SKM-1 treated with dmso at 0.1 percent for 144 hours (cell line): ENCODE data around the gene KCNJ14.
"Not testable (repeated sequence)": the region's sequence is repeated elsewhere in the genome, so short reads cannot be mapped to it uniquely, and the experiment has no call there.

ENCODE experiments used
- DNase-seq: peaks from one replicate; lab custom pipeline; 2025; ENCODE audit not compliant: unreplicated experiment; lab: John Stamatoyannopoulos, UW

KCNJ14 gene

DNA sequence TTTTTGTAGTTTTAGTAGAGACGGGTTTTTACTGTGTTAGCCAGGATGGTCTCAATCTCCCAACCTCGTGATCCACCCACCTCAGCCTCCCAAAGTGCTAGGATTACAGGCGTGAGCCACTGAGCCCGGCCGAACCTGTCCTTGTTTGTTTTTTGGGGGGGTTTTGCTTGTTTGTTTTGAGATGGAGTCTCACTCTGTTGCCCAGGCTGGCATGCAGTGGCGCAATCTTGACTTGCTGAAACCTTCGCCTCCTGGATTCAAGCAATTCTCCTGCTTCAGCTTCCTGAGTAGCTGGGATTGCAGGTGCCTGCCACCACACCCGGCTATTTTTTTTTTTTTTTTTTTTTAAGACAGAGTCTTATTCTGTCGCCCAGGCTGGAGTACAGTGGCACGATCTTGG lies 31.3 kb downstream of the KCNJ14 start:
- not testable (repeated sequence) for DNase-seq

DNA sequence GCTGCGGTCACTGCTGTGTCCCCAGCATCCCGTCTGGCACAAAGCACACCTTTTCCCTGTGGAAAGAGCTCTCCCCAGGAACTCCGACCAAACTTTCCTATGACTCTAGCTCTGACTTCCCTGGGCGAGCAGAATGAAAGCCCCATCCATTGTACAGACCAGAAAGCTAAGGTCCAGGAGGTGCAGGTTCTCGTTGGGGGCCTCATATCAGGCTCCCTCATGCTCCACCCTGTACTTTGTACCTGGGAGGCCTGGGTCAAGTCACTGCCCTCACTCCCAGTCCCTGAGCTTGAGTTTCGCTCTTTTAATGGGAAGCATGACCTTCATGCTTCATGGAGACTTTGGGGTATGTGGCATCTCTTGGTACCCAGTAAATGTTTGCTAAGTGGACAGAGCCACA lies 32.2 kb downstream of the KCNJ14 start:
- DNase-seq, result no peak

DNA sequence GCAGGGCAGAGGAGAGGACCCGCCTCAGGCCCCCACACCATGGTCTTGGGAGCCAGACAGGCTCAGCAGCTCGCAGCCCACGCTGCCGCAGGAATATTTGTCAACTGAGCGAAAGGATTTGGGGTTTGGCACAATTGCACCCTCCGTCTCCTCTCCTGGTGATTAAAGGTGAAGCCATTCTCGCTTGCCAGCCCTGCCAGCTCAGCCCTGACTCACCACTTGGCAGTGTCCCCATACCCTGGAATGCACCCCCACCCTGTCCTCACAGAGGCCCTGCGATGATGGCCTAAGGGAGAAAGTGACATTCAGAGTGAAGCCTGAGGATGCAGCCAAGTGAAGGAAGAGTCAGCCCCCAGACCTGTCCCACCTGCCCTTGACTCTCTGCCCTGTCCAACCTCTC lies 32.6 kb downstream of the KCNJ14 start:
- no peak for DNase-seq

DNA sequence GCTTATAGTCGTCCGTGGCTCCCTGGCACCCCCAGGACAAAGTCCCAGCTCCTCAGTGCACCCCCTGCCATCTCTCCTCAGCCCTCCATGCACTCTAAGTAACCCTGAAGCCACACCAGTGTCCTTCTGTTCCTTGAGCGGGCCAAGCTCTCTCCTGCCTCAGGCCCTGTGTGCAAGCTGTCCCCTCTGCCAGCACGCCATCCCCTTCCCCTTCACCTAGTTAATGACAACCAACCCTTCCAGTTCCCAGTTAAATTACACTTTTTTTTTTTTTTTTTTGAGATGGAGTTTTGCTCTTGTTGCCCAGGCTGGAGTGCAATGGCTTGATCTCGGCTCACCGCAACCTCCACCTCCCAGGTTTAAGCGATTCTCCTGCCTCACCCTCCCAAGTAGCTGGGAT lies 33.1 kb downstream of the KCNJ14 start:
- DNase-seq, result not testable (repeated sequence)

DNA sequence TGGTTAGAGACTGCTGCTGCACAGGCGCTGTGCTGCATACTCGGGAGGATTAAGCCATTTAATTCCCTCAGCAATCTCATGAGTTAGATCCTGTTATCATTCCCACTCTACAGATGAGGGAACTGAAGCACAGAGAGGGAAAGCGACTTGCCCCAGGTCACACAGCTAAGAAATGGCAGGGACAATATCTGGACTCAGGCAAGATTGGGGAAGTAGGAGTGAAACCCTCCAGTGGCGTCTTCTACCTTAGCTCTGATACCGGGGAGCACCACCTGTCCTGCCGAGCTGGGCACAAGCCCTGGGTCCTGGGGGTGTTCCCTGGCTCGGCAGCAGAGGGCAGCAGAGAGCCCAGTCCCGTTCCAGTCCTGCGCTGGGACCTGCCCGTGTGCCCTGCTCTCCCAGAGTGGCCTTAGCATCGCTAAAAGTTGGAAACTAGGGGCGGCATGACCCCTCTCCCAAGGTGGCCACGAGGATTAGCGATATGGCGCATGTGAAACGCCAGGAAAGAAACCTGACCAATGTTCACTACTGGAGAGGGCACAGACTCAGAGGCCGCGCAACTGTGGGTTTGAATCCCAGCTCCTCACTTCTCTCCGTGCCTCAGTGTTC lies 34.3 kb downstream of the KCNJ14 start:
- DNase-seq, result peak; percentile 23

DNA sequence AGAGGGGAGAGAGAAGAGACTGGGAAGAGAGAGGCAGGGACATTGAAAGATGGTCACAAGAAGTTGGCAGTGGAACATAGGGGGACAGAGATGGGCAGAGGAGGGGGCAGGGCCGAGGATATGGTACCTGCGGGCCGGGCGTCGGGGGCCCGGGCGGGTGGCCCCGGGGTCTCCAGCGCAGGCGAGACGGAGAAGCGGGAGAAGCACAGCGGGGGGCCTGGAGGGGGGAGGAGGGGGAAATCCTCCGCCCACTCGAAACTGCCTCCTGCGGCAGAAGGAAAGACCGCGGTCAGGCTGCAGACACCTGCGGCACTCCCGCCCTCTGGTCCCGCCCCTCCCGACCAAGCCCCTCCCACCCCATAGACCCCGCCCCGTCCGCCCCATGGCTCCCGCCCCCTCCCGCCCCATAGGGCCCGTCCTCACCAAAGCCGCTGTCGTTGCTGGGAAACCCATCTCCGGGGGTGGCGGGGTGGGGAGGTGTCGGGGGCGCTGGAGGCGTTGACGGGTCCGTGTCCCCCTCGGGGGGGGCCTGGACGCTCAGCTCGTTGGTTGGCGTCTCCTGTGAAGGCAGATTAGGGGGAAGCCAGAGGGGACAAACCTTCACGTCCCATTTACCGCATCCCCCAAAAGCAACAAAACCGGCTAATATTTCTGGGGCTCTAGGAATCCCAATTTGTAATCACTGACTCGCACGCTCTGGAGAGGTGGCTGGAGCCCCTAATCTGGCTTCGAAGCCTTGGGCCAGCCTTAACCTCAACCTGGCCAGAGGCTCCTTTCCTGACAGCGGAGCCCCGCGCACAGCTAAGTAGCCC lies 35.8 kb downstream of the KCNJ14 start:
- no peak for DNase-seq

DNA sequence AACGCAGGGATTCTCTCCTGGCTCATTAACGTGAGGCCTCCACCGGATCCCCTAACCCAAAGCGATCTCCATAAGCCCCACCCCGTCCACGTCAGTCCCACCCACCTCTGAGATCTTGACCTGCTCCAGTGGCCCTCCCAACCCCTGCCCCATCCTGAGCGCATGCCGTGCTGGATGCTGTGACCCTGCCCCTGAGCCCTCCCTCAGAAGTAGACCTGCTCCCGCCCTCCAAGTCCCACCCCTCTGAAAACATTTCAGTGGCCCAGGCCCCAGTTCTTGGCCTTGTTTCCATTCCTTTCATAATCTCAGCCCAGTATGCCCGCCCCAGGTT lies 36.4 kb downstream of the KCNJ14 start:
- DNase-seq, result no peak

DNA sequence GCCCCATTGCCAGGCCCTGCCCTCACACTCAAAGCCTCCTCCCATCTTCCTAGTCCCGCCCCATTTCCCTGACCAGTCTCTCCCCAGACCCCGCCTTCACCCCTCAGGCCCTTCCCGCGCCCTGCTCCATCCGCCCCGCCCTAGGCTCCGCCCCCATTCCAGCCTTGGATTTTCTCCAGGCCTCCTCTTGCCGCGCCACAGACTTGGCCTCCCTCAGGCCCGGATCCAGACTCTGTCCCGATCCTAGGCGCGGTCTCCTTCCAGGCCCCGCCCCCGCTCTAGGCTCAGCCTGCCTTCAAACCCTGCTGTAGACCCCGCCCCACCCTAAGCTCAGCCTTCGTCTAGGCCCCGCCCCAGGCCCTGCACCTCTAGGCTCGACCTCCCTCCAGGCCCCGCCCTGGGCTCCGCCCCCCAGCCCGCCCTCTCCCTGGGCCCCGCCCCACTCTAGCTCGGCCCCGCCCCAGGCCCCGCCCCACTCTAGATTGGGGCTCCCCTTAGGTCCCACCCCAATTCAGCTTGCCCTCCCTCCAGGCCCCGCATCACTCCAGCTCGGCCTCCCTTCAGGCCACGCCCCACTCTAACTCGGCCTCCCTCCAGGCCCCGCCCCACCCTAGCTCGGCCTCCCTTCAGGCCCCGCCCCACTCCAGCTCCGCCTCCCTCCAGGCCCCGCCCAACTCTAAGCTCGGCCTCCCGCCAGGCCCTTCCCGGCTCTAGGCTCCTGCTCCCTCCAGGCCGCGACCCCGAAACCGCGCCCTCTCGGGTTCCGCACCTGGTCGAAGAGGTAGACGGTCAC lies 37.7 kb downstream of the KCNJ14 start:
- peak; percentile 88 for DNase-seq

DNA sequence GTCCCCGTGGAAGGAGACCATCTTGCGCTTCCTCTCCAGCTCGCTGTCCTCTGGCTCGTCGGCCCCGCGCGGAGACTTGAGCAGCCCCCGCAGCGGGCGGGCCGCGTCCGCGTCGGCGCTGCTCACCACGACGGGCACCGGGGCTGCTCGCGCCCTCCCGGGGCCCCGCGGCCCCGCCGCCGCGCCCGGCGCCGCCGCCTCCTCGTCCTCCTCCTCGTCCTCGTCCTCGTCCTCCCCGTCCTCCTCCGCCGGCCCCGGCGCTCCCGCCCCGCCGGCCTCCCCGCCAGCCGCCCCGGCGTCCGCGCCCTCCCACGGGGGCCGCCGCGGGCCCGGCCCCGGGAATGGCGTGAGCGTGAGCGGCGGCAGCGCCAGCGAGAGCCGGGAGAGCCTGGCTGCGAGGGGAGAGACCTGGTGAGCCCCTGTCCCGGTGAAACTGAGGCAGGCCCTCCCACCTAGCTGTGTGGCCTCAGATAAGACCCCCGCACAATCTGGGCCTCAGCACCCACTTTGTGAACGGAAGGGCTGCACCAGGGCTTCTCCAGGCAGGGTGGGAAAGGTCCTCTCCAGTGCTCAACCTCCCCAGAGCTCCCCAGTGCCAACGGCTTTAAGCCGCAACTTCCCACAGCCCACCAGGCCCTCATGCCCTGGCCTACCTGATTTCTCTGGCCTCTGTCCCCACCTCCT lies 38.5 kb downstream of the KCNJ14 start:
- DNase-seq, result no peak

DNA sequence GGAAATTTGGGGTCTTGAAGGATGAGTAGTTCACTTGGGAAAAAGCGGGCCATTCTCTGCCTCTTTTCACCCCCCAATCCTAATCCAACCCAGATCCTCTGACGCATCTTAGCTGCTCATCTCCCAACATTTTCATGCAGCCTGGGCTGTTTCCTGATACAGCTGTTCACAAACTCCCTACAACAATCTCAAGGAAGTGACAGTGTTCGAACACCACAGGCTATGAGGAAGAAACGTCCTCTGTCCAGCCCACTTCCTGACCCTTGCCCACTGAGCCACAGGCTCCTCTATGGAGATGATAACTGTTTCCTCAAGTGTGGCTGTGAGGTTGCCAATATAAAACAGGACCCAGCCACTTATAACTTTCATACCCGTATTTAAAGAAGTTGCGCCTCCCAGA lies 40.0 kb downstream of the KCNJ14 start:
- no peak for DNase-seq

DNA sequence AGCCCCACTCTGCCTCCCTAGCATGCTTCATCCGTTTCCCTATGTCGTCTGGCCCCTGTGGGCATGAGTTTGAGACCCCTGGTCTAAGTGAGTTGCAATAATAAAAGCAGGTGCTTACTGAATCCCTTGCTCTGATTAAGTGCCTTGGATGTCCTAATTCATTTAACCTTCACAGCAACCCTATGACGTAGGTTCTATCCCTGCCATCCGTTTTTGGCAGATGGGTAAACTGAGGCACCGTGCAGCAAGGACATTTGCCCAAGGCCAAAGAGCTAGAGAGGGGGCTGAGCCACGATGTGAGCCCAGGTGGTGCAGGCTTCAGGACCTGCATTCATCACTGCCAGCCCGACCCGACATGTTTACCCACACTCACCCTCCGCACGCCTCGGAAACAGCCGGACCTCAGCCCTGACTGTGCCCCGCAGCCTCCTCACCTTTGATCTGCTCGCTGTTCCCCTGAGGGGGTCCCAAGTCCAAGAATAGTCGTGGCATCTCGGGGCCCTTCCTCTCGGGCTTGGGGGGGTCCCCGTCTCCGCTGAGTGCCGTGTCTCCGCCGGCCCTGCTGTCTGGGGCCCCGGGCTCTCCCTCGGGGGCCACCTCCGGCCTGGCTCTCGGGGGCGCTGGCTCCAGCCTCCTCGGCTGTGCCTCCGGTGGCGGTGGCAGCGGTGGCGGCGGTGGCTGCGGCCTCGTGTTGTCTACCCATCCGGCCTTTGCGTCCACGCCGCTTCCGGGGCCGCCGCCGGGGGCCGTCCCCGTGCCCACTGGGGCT lies 41.8 kb downstream of the KCNJ14 start:
- no peak for DNase-seq

DNA sequence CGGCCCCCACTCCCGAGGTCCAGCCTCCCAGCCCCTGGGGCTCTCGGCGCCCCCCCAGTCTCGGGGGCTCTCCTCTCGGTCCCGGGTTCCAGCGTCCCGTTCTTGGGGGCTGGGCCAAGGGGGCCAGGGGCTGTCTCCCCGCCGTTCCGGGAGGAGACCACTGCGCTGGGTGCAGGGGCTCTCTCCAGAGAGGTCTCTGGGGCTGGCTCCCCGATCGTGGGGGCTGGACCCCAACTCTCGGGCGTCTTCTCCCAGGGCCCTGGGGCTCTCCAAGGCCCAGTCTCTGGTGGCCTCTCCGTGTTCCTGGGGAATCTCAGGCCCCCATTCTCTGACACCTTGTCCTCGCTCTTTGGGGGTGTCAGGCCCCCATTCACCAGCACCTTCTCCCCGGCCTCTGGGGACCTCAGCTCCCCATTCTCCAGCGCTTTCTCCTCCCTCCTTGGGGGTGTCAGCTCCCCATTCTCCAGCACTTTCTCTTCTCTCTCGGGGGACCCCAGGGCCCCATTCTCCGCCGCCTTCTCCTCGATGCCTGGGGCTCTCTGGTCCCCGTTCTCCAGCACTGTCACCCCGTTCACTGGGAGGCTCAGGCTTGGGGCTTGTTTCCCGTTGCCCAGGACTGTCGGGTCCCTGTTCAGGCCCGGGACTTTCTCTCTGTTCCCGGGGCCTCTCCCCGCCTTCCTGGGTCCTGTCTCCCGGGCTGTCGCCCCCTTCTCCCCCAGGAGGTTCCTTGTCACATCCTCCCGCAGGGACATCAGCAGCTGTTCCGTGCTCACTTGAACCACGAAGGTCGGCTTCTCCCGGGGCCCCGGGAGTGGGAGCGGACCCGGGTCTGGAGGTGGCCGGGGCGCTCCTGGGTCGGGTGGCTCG lies 42.6 kb downstream of the KCNJ14 start:
- no peak for DNase-seq

DNA sequence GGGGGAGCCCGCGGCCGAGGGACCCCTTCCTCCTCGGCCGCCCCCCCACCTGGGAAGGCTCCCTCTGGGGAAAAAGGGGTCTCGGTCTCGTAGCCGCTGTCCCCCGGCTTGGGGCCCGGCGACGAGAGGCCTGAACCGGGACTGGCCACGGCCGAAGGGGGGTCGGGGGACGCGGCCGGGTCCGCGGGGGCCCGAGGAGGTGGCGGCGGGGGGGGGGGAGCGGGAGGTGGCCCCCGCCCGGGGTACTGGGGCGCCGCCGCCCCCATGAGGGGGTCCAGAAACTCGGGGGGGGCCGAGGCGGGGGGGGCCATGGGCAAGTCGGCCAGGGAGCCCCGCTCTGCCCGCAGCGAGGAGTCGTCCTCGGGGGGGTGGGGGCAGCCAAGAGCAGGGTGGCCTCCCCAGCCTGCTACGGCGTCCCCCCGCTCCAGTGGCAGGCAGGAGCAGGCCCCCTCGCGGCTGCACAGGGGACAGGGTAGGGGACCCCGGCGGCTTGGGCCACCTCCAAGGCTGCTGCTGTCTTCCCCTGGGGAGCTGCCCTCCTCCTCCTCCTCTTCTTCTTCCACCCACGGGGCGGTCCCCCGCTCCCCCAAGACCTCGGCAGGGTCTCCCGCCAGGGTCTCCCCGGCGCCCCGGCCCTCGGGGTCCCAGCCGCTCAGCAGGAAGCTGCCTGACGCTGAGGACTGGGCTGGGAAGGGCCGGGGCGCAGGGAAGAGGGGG lies 43.4 kb downstream of the KCNJ14 start:
- no peak for DNase-seq

DNA sequence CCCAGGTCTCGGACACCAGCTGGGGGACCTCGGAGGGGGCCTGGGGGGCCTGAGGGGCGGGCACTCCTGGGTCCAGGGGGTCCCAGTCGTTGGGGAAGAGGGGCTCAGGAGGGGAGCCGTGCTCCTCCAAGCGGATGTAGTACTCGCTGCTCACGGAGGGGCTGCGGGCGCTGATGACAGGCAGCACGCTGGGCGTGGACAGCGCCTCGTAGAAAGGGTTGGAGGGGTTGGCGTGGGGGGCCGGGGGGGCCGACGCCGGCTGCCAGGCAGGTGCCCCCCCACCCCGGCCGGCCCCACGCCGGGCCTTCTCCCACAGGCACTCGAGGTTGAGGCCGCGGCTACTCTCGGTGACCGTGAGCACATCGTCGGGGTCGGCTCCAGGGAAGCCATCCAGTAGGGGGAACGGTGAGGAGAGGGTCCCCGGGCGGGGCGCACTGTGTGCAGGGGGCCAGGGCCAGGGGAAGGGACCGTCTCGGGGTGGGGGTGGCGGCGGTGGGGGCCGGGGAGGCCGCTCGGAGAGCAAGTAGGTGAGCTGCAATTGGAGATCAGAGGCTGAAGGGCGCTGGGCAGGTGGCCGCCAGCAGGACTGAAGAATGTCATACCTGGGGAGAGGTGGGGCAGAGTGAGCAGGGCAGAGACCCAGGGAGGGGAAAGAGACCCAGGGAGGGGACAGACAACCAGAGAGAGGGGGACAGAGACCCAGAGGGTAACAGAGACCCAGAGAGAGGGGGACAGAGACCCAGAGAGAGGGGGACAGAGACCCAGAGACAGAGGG lies 44.1 kb downstream of the KCNJ14 start:
- no peak for DNase-seq

DNA sequence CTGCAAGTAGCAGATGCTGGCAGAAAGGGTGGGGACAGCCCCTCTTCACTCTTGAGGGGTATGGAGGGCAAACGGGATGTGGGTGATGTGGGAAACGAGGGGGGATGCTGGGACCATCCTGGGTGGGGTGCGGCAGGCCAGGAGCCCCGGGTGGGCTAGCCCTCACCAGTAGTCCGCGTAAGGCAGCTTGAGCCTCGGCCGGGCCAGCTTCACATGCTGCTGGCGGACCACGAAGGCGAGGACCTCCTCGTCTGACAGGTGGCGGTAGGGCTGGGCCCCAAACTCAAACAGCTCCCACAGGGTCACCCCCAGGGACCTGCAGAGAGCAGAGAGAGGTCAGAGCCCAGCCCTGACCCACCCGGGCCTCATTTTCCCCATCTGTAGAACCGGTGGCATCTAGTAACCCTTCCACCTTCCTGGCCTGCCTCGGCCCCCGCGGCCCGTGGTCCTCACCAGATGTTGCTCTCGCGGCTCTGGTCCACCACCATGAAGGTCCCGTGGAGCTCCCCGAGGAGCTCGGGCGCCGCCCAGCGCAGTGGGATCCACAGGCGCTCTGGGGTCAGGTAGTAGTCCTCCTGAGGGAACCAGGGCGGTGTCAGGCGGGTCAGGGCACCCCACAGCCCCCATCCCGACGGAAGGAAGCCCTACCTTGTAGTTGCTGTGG lies 45.6 kb downstream of the KCNJ14 start:
- DNase-seq, result no peak

DNA sequence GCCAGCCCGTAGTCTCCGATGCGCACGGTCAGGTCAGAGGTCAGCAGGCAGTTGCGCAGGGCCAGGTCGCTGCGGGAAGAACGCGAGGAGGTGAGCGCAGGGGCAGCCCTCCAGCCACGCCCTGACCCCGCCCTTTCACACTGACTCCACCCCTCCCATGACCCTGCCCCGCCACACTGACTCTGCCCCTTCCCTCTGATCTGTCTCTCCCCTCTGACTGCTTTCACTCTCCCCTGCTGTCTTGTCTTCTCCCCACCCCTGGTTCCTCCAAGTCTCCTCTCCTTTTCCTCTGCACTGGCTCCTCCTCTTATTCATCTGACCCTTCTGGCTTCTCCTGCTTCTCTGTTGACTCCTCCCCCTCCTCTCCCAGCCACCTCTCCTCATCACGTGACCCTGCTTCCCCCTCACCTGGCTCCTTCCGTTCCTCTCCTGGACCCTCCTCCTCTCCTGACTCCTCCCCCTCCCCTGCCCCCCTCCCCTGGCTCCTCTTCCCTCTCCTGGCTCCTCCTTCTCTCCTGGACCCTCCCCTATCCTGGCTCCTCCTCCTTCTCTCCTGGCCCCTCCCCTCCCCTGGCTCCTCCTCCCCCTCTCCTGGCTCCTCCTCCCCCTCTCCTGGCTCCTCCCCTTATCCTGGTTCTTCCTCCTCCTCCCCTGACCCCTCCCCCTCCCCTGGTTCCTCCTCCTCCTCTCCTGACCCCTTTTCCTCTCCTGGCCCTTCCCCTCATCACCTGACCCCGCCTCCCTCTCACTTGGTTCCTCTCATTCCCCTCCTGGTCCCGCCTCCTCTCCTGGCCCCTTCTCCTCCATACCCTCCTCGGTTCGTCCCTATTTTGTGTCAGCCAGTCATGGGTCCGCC lies 46.3 kb downstream of the KCNJ14 start:
- peak; percentile 88 for DNase-seq
